ENCODE measurements around the gene DOK7. TPM values are rescaled to one million over a fixed set of nuclear protein-coding genes. Genes with fewer than 3 reads are reported as not detected.
"Not testable (repeated sequence)": the region's sequence is repeated elsewhere in the genome, so short reads cannot be mapped to it uniquely, and the experiment has no call there.

DOK7 gene
- total RNA-seq, 1 donor: under 0.01 TPM

DNA sequence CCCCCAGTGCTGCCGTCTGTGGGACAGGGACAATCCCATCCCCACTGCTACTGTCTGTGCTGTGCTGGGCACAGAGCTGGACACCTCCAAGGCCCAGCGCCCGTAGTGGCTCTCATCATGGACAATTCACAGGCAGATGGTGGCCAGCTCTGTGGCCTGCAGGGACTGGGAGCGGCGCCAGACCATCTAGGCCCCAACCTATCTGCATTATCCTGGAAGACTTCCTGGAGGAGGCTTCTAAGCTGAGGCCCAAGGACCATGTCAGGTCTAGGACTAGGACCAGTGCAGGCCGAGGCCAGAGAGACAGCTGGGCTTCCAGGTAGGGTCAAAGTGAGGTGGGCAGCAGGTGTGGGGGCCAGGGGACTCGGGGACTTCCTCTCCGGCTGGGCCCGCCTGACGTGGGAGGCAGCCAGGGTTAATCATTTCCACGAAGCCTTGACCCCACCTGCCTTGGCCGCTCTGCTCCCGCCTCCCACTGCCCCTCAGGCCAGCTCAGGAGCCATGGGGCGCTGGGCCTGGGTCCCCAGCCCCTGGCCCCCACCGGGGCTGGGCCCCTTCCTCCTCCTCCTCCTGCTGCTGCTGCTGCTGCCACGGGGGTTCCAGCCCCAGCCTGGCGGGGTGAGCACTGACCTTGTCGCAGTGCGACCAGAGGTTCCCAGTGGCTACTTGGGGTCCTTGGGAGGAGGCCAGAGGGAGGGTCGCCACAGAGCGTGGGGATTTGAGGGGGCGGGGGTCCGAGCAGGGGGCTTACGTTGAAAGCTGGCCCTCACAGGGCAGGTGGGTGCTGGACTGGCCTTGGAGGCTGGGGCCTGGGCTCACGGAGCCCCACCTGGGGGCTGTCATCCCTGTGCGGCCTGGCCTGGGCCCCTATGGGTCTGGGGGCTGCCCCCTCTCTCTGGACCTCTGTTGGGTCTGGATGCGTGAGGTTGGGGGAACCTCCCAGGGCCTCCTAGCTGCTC lies 21.3 kb upstream of the DOK7 start, which contains the start of gene HGFAC:
HGFAC (plus strand) TSS at position 468 of the 959 bp plus-strand sequence; CDS start at position 502, 34 bp downstream.
- no peak for DNase-seq (ENCODE audit: low read depth in 2 of 3, low spot score in 2 of 3)

DNA sequence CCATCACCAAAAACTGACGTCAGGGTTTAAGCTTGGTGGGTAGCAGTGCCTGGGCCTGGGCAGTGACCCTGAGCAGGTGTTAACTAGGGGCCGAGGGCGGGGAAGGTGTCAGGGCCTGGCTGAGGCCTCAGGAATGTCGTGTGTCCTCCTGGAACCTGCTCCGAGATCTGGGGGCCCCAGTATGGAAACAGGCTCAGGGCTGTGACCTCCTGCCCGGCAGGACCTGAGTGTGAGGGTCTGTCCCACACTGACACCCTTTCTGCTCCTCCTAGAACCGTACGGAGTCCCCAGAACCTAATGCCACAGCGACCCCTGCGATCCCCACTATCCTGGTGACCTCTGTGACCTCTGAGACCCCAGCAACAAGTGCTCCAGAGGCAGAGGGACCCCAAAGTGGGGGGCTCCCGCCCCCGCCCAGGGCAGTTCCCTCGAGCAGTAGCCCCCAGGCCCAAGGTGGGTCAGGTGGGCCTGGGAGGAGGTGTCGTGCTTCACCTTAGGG lies 20.6 kb upstream of the DOK7 start:
- no peak for DNase-seq (ENCODE audit: low read depth in 2 of 3, low spot score in 2 of 3)

DNA sequence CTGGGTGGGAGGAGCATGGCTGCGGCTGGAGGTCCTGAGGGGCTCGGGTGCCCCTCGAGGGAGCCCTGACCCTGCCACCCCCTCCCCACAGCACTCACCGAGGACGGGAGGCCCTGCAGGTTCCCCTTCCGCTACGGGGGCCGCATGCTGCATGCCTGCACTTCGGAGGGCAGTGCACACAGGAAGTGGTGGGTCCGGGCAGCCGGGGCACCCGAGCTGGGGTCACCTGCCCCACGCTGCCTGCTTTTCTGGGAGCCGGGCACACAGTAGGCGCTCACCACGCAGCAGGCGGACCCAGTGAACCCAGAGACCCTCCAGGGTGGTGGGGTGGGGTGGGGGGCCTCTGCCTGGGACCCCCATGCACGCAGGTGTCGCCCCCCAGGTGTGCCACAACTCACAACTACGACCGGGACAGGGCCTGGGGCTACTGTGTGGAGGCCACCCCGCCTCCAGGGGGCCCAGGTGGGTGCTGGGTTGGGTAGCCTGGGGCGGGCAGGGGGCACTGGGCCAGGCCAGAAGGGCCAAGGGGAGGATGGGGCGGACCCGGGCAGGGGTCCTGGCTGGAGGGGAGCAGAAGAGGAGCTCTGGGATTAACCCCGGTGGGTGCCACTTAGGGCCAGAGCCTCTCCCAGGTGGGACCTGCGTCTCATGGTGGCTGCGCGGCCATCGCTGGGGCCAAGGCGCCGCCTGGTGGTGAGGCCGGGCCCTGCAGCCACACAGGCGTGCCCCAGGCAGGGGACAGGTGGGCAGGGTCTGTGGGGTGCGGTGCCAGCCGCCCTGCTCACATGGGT lies 20.0 kb upstream of the DOK7 start:
- peak; percentile 39 to 65 (median 47) for DNase-seq (ENCODE audit: low read depth in 2 of 3, low spot score in 2 of 3)

DNA sequence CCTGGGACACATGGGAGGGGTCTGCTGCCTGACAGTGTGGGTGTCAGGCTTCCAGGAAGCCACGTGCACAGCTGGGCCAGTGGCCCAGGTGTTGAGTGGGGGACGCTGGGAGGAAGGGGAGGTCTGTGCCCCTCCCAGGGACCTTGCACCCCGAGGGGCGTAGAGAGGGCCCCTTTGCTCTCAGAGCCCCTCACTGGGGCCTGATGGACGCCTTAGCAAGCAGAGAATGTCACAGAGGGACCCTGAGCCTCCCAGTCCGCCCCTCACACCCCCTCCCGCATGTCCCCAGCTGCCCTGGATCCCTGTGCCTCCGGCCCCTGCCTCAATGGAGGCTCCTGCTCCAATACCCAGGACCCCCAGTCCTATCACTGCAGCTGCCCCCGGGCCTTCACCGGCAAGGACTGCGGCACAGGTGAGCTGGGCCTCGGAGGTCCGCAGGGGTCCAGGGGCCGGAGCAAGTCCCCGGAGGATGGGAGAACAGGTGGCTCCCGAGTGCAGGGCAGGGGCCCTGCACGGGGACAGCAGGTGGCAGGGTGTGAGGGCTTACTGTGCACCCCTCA lies 19.3 kb upstream of the DOK7 start:
- no peak for DNase-seq (ENCODE audit: low read depth in 2 of 3, low spot score in 2 of 3)

DNA sequence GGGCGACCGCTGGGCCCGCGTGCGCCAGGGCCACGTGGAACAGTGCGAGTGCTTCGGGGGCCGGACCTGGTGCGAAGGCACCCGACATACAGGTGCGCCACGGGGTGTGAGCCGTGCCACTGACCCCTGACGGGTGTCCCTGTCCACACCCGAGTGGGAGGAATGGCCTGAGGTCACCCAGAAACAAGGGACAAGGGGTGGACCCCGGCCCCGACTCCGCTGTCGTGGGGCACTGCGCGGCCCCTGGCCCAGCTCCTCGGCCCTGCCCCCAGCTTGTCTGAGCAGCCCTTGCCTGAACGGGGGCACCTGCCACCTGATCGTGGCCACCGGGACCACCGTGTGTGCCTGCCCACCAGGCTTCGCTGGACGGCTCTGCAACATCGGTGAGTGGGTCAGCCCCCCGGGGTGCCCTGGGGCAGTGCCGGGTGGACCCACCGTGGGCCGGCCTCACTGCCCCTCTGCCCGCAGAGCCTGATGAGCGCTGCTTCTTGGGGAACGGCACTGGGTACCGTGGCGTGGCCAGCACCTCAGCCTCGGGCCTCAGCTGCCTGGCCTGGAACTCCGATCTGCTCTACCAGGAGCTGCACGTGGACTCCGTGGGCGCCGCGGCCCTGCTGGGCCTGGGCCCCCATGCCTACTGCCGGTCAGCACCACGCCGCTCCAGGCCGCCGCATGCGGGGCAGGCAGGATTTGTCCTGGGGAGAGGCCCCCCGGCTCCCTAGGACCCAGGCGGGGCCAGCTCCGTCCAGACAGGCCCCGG lies 18.6 kb upstream of the DOK7 start:
- DNase-seq (ENCODE audit: low read depth in 2 of 3, low spot score in 2 of 3): no peak

DNA sequence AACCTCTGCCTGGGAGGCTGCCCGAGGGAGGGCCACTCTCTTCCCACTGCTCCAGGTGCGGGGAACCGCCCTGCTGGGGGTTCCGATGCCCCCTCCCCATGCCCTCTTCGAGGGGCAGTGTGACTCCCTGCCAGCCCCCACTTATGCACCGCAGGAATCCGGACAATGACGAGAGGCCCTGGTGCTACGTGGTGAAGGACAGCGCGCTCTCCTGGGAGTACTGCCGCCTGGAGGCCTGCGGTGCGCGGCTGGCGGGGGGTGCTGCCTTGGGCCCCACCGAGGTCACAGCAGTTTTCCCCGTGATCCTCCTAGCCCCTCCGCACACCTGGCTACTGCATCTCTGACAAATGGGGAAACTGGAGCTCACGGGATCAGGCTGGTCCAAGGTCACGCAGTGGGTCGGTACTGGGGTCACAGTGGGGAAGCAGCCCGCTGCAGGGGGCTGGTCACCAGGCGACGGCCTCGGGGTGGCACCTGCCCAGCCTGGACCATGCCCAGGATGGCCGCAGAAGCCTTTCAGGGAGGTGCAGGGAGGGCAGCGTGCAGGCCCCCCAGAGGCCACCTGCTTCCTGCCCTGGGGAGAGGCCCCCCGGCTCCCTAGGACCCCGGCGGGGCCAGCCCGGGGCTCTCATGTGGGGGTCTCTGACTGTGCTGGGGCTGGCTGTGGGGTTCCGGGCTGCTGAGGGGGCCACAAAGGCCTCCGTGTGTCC lies 17.8 kb upstream of the DOK7 start:
- no peak for DNase-seq (ENCODE audit: low read depth in 2 of 3, low spot score in 2 of 3)

DNA sequence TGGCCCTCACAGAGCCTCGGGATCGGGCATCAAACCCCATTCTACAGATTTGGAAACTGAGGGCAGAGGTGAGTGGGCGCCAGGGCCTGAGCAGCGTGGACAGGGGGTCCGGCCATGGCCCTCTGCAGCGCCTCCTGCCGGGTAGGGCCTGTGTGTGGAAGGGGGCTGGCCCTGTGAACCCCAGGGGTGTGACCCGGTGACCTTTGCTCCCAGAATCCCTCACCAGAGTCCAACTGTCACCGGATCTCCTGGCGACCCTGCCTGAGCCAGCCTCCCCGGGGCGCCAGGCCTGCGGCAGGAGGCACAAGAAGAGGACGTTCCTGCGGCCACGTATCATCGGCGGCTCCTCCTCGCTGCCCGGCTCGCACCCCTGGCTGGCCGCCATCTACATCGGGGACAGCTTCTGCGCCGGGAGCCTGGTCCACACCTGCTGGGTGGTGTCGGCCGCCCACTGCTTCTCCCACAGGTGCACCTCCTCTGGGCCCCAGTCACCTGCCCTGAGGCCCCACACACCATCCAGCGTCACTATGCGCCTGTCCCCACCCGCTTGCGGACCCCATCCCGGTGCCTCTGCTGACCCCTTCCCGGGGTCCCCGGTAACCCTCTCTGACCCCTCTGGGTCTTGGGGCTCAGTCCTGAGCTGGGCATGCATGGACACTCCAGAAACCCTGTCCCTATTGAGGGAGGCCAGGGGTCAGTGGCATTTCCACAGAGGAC lies 17.1 kb upstream of the DOK7 start:
- no peak for DNase-seq (ENCODE audit: low read depth in 2 of 3, low spot score in 2 of 3)

DNA sequence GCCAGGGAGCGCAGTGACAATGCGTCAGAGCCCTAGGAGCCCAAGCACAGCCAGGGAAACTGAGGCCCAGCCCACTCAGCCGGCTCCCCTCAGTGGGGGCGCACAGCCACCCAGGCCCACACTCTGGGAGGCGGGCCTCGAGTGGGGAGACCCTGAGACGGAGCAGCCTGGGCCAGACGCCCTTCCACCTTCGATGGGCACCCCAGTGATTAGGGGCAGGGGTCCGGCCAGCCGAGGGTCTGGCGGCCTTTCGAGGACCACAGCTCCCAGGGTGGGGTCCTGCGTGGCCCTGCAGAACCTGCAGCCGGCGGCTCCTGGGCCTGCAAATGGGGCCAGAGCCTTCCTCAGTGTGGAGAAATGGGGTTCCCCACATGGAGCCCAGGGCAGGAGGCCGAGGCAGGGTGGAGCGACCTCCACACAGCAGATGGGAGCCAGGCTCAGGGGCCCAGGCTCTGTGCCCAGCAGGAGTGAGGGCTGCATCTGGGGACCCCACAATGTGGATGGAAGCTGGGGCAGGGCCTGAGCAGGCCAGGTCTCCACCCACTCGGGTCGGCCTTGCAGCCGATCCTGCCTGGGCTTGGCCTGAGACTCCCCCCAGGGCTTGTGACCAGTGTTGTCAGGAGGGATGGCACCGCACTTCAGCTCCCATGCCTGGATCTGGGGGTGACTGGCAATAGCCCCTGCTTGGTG lies 16.3 kb upstream of the DOK7 start:
- no peak for DNase-seq (ENCODE audit: low read depth in 2 of 3, low spot score in 2 of 3)

DNA sequence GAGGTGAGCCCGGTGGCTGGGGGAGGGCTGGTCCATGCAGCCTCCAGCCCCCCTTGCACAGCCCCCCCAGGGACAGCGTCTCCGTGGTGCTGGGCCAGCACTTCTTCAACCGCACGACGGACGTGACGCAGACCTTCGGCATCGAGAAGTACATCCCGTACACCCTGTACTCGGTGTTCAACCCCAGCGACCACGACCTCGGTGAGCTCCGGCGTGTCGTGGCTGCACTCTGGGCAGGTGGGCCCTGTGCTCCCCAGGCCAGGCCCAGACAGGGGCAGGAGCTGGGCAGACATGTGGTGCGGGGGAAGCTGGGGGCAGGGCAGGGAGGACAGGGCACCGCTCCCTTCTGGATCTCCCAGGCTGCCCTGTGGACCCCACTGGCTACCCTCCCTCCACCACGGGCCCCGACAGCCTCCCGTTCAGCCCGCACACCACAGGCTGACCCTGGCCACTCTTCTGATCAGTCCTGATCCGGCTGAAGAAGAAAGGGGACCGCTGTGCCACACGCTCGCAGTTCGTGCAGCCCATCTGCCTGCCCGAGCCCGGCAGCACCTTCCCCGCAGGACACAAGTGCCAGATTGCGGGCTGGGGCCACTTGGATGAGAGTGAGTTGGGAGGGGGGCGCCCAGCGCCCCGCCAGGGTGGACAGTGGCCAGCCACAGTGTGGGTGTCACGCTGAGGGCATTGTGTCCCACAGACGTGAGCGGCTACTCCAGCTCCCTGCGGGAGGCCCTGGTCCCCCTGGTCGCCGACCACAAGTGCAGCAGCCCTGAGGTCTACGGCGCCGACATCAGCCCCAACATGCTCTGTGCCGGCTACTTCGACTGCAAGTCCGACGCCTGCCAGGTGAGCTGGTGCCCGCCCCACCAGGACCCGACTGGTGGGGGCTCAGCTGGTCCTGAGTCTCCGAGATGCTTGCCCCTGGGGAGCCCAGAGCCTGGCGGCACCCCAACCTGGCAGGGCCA lies 15.4 kb upstream of the DOK7 start:
- DNase-seq (ENCODE audit: low read depth in 2 of 3, low spot score in 2 of 3): no peak

DNA sequence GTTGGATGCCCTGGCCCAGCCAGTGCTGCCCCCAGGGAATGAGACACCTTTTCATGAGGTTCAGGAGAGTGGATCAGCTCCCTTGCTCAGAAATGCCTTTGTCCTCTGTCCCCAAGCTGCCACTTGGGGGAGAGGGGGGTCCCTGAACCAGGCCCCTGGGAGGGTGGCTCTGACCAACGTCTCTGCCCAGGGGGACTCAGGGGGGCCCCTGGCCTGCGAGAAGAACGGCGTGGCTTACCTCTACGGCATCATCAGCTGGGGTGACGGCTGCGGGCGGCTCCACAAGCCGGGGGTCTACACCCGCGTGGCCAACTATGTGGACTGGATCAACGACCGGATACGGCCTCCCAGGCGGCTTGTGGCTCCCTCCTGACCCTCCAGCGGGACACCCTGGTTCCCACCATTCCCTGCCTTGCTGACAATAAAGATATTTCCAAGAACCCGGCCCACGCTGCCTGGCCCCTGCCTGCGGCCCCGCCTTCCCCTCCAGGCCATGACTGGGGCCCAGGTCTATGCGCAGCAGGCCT lies 14.0 kb upstream of the DOK7 start:
- DNase-seq (ENCODE audit: low read depth in 2 of 3, low spot score in 2 of 3): no peak

DNA sequence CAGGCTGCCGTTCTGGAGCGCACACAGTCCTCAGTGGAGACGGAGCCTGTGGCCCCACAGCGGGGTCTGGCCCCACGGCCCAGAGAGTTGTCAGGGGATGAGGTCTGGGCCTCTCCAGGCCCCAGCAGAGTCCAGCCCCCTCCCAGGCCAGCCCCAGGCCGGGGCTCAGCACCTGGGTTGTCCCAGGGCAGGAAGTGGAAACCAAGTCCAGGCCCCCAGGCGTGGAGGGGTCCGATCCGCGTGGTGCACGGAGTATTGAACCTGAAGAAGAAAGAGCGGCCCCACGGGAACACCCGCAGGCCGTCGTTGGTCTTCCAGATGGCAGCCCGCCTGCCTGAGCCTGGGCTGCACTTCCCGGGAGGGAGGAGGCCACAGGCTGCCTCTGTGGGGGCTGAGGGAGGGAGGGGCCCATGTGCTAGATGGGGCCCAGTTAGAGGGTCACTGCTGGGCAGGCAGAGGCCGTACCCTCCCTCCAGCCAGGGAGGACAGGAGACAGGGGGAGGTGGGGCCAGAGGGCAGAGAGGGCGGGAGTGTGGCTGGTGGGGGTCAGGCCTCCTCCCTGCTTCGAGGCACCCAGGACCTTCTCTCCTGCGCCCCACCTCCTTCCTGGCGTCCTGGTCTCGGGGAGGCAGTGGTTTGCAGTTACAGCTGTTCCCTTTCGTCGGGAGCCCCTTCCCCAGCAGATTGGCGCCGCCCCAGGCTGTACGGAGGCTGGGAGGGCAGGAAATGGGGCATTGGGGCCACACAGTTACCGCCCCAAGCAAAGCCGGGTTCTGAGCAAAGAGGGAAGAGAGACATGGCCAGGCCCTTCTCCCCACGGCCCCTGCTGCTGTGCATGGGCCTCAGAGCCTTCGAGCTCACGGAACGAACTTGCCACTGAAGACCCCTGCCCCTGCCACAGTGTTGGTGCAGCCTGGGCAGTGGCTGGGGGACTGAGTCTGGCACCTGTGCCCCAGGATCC lies 13.3 kb upstream of the DOK7 start:
- no peak for DNase-seq (ENCODE audit: low read depth in 2 of 3, low spot score in 2 of 3)

DNA sequence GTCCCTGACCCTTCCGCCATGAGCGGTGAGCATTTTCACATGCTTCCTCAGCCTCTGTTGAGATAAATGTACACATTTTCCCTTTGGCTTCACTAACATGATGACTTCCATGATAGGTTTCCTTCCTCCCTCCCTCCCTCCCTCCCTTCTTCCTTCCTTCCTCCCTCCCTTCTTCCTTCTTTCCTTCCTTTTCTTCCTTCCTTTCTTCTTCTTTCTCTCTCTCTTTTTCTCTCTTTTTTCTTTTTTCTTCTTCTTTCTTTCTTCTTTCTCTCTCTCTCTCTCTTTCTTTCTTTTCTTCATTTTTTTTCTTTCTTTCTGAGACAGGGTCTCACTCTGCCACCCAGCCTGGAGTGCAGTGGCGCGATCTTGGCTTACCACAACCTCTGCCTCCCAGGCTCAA lies 12.5 kb upstream of the DOK7 start:
- DNase-seq (ENCODE audit: low read depth in 2 of 3, low spot score in 2 of 3): no peak

DNA sequence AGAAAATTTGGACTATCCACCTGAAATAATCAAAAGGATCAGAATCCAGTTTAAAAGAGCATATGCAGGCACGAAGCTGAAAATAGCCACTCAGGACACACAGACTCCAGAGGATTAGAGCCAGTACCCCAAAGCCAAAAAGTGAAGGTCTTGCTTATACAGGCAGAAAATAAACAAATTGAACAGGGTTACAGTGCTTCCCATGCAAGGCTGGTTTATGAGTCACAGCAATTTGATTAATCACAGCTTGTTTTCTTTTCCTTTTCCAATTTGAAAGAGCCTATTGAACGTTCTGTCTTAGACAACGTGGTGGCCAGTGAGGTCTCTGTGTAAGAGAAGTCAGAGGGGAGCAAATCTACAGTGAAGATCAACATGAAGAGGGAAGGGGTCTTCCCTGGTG lies 11.2 kb upstream of the DOK7 start:
- DNase-seq (ENCODE audit: low read depth in 2 of 3, low spot score in 2 of 3): no peak

DNA sequence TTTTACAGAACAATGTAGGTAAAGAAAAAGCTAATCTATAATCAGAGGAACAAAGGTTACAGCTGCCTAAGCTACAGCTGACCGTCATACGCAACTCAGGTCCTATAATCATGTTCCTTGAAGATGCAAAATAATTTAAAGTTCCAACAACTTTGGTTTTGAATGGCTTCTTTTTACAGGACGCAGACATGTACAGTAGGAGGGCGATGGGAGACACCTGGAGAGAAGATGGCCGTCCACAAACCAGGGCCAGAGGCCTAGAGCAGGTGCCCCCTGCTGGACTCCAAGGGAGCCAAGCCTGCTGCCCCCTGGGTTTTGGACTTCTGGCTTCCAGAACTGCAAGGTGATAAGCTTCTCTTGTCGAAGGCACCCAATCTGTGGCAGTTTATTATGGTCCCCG lies 10.7 kb upstream of the DOK7 start:
- no peak for DNase-seq (ENCODE audit: low read depth in 2 of 3, low spot score in 2 of 3)

DNA sequence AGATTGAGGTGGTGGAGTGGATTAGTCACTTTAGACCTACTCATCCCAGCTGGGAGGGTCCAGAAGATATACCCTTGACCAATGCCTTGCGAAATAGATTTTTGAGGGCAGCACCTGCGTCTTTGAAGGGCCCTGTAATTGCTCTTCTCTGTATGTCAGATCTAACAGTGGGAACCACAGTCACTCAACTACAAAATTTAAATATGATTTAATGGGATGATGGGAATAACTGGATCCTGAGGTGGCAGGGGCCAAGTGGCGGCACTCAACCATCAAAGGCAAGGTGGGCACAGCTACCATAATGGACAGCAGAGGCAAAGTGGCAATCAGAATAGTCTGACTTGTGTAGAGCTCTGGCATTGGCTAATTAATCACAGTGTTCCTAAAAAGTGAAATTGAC lies 7.5 kb upstream of the DOK7 start:
- DNase-seq (ENCODE audit: low read depth in 2 of 3, low spot score in 2 of 3): not testable (repeated sequence)

DNA sequence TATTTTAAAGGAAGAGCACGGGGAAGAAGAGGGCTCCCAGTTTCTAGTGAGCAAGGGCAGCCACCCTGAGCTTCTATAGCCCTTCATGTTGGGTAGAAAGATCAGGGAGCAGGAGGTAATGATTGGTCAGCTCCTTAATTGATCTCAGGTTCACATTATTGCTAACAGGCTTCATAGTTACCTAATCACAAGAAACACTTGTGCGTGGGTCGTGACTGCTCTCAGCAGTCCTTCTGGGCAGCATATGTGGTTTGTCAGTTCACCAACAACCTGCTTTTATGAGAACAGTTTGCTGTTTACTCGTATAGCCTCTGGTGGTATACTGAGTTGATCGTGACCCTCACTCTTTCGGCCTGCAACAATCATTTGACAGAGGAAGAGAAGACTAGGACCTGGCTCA lies 4.7 kb upstream of the DOK7 start:
- no peak for DNase-seq (ENCODE audit: low read depth in 2 of 3, low spot score in 2 of 3)

Measured in hematopoietic multipotent progenitor cell (in vitro differentiated cells).